ENCODE data around the gene DAB2.

DAB2 gene

GRCh38 chr5:39441838-39442237, 17.1 kb upstream of the DAB2 start:
- Histone ChIP-seq H3K79me2 (ENCODE audit: insufficient read depth, low read length) (no peaks in the 10 kb centered on the region), H3K4me3 (ENCODE audit: insufficient read depth, low read length, poor library complexity, severe bottlenecking) (no peak overlapping the region), H3K9me3 (ENCODE audit: insufficient read depth, low read length) (no peaks in the 10 kb centered on the region), H3F3A (ENCODE audit: insufficient read depth) (no peaks in the 10 kb centered on the region), H3K9ac (ENCODE audit: low read length) (no peak overlapping the region), H4K20me1 (ENCODE audit: low read depth, low read length) (no peaks in the 10 kb centered on the region), H3K4me2 (ENCODE audit: low read depth, low read length, poor library complexity, severe bottlenecking) (no peak overlapping the region), H3K36me3 (ENCODE audit: low read length) (no peaks in the 10 kb centered on the region), H2AFZ (ENCODE audit: low read depth, low read length, severe bottlenecking) (no peak overlapping the region), H3K27ac (ENCODE audit: low read depth, low read length) (no peak overlapping the region), H3K9me2 (replicated peaks; ENCODE audit: insufficient read depth, low read length) (no peaks in the 10 kb centered on the region), H3K27me3 (ENCODE audit: low read length) (no peaks in the 10 kb centered on the region)
- TF ChIP-seq, protein P1, sequence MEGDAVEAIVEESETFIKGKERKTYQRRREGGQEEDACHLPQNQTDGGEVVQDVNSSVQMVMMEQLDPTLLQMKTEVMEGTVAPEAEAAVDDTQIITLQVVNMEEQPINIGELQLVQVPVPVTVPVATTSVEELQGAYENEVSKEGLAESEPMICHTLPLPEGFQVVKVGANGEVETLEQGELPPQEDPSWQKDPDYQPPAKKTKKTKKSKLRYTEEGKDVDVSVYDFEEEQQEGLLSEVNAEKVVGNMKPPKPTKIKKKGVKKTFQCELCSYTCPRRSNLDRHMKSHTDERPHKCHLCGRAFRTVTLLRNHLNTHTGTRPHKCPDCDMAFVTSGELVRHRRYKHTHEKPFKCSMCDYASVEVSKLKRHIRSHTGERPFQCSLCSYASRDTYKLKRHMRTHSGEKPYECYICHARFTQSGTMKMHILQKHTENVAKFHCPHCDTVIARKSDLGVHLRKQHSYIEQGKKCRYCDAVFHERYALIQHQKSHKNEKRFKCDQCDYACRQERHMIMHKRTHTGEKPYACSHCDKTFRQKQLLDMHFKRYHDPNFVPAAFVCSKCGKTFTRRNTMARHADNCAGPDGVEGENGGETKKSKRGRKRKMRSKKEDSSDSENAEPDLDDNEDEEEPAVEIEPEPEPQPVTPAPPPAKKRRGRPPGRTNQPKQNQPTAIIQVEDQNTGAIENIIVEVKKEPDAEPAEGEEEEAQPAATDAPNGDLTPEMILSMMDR (IDR thresholded peaks at IDR 0.05; ENCODE audit: insufficient read depth, low read length, poor library complexity, severe bottlenecking) = no peak
- TF ChIP-seq EZH2phosphoT487 (conservative IDR thresholded peaks at IDR 0.05; ENCODE audit: low read length) = no peak

DNA sequence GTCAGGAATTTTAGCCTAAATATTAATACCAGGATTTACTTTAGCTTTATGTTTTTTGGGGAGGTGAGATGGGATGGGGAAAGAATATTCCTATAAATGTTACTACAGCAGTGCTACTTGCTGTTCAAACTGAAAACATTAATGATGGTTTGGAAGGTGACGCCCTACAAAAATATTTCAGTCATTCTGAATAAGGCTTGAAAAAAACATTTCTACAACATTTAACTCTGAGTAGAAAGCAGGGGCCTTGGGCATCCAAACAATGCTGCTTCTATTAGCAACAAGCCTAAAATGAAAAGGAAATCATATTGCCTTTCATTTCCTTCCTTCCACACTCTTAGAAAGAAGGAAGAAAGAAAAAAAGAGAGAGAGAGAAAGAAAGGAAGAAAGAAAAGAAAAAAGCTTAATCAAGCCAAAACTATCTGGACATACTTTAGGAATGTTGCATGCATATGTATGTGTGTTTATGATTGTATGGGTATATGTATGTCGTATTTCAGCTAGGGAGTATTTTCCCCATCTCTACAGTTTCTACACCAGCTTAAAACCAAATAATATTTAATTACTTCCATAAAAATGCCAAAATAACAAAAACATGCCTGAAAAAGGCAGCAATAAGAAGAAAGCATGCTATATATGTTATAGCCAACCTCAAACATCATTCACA, 16.3 kb upstream of the DAB2 start:
- no peak overlapping the region for H3K4me2 ChIP-seq (ENCODE audit: low read depth, low read length, poor library complexity, severe bottlenecking)
- no peak overlapping the region for H3K4me3 ChIP-seq (ENCODE audit: insufficient read depth, low read length, poor library complexity, severe bottlenecking)
- H2AFZ ChIP-seq (ENCODE audit: low read depth, low read length, severe bottlenecking) = no peak overlapping the region
- no peaks in the 10 kb centered on the region for H3K27me3 ChIP-seq (ENCODE audit: low read length)
- H3K9me2 ChIP-seq (replicated peaks; ENCODE audit: insufficient read depth, low read length) = no peaks in the 10 kb centered on the region
- H3K79me2 ChIP-seq (ENCODE audit: insufficient read depth, low read length) = no peaks in the 10 kb centered on the region
- H3K9ac ChIP-seq (ENCODE audit: low read length) = no peak overlapping the region
- H3F3A ChIP-seq (ENCODE audit: insufficient read depth) = no peaks in the 10 kb centered on the region
- no peaks in the 10 kb centered on the region for H3K36me3 ChIP-seq (ENCODE audit: low read length)
- TF ChIP-seq, protein P1 (IDR thresholded peaks at IDR 0.05; ENCODE audit: insufficient read depth, low read length, poor library complexity, severe bottlenecking) = no peak
- TF ChIP-seq EZH2phosphoT487 (conservative IDR thresholded peaks at IDR 0.05; ENCODE audit: low read length) = no peak
- H3K27ac ChIP-seq (ENCODE audit: low read depth, low read length) = no peak overlapping the region
- H4K20me1 ChIP-seq (ENCODE audit: low read depth, low read length) = no peaks in the 10 kb centered on the region
- no peaks in the 10 kb centered on the region for H3K9me3 ChIP-seq (ENCODE audit: insufficient read depth, low read length)

DNA sequence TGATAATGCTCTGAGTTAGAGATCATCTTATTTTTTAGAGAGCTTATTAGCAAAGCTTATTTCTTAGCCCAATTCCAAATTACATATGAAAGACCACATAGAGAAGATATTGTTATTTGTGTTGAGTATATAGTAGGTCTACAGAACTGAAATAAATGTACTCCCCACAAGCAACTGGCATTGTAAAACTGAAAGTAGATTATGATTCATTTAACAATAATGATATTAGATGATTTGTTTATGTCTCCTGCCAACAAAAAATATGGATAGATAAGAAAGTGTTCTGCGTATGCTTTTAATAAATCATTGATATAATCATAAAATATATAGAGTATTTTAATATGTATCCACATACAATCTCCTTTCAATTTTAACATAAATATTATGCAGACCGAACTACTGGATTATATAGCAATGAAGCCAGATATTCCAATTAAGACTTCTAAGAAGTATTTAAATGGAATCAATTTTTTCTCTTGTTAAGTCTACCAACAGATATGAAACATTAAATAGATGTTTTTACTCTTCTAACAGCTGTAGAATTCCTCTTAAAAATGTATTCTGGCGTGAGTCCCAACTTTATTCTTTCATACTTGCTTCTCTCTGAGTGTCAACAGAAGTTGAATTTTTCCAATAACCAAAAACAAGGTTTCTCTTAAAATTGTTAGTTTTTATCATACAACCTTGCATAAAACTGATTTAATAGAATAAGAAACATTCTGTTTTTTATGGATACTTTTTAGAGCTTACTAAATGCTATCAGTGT, 15.6 kb upstream of the DAB2 start:
- Histone ChIP-seq H3K79me2 (ENCODE audit: insufficient read depth, low read length) (no peaks in the 10 kb centered on the region), H3K27ac (ENCODE audit: low read depth, low read length) (no peak overlapping the region), H3K4me2 (ENCODE audit: low read depth, low read length, poor library complexity, severe bottlenecking) (no peak overlapping the region), H3K9me3 (ENCODE audit: insufficient read depth, low read length) (no peaks in the 10 kb centered on the region), H3K36me3 (ENCODE audit: low read length) (no peaks in the 10 kb centered on the region), H3F3A (ENCODE audit: insufficient read depth) (no peaks in the 10 kb centered on the region), H3K27me3 (ENCODE audit: low read length) (no peaks in the 10 kb centered on the region), H3K9me2 (replicated peaks; ENCODE audit: insufficient read depth, low read length) (no peaks in the 10 kb centered on the region), H3K4me3 (ENCODE audit: insufficient read depth, low read length, poor library complexity, severe bottlenecking) (no peak overlapping the region), H4K20me1 (ENCODE audit: low read depth, low read length) (no peaks in the 10 kb centered on the region), H3K9ac (ENCODE audit: low read length) (no peak overlapping the region), H2AFZ (ENCODE audit: low read depth, low read length, severe bottlenecking) (no peak overlapping the region)
- TF ChIP-seq, protein P1 (IDR thresholded peaks at IDR 0.05; ENCODE audit: insufficient read depth, low read length, poor library complexity, severe bottlenecking) = no peak
- TF ChIP-seq EZH2phosphoT487 (conservative IDR thresholded peaks at IDR 0.05; ENCODE audit: low read length) = no peak

All from SU-DHL-6 (cell line).